A673 (cell line): ENCODE measurements around the gene COL4A2.

Source experiments
- EZH2 ChIP-seq: fragments of 200-600 bp; sonication (generic); IDR thresholded peaks from 2 replicates; pipeline ENCODE4 v1.6.1; 2017; ENCODE audit warnings: borderline replicate concordance, low read depth, mild to moderate bottlenecking, mixed read lengths, antibody characterized with exemption, low read length; ENCODE audit not compliant: poor library complexity, severe bottlenecking
- TF ChIP-seq, protein P1 (sequence below): fragments of 300-800, 200-600 bp; sonication (generic); conservative IDR thresholded peaks from 2 replicates; pipeline ENCODE4 v1.5.1; 2017; ENCODE audit warnings: low read depth, mild to moderate bottlenecking, antibody characterized with exemption, low read length, moderate library complexity, mixed read lengths

DNA sequence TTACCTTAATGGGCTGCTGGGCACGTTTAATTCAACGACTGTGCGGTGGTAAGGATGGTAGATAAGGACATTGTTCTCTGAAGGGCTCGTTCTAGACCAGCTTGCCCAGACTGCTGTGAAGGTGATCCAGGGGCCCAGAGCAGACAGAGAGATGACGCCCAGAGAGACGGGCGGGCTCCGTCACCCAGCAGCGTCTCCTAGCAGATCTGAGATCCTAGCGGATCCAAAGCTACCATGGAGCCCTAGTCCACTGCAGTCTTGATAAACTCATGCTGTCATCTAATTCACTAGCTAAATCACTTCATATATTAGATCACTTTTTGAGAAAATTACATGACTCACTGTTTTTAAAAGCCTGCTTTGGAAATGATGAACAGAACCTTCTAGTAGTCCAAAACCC lies 21.5 kb downstream of the COL4A2 start:
- no peak for TF ChIP-seq EZH2
- TF ChIP-seq, protein P1, sequence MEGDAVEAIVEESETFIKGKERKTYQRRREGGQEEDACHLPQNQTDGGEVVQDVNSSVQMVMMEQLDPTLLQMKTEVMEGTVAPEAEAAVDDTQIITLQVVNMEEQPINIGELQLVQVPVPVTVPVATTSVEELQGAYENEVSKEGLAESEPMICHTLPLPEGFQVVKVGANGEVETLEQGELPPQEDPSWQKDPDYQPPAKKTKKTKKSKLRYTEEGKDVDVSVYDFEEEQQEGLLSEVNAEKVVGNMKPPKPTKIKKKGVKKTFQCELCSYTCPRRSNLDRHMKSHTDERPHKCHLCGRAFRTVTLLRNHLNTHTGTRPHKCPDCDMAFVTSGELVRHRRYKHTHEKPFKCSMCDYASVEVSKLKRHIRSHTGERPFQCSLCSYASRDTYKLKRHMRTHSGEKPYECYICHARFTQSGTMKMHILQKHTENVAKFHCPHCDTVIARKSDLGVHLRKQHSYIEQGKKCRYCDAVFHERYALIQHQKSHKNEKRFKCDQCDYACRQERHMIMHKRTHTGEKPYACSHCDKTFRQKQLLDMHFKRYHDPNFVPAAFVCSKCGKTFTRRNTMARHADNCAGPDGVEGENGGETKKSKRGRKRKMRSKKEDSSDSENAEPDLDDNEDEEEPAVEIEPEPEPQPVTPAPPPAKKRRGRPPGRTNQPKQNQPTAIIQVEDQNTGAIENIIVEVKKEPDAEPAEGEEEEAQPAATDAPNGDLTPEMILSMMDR: no peak
